ENCODE results near the gene COL21A1.

COL21A1 gene

GRCh38 chr6:56232436-56232835, 14.9 kb downstream of the COL21A1 start:
- no peak overlapping the region for H3K27ac ChIP-seq (ENCODE audit: low read depth, low read length)
- TF ChIP-seq EZH2phosphoT487 (IDR thresholded peaks at IDR 0.05; ENCODE audit: borderline replicate concordance, low read length) (no peak), CTCF (IDR thresholded peaks at IDR 0.05; ENCODE audit: low read depth, low read length, poor library complexity, severe bottlenecking) (no peak)
- no peaks in the 10 kb centered on the region for H3K9me2 ChIP-seq (replicated peaks; ENCODE audit: control insufficient read depth, low read length)
- H3K27me3 ChIP-seq (ENCODE audit: control insufficient read depth, low read length), result no peaks in the 10 kb centered on the region
- H3K4me2 ChIP-seq (ENCODE audit: low read length), result no peak overlapping the region
- H3K79me2 ChIP-seq (ENCODE audit: control insufficient read depth, low read length), result no peaks in the 10 kb centered on the region
- no peaks in the 10 kb centered on the region for H3K4me1 ChIP-seq (ENCODE audit: control insufficient read depth, low read length)
- H4K20me1 ChIP-seq (ENCODE audit: control insufficient read depth, insufficient read depth, low read depth, low read length), result no peaks in the 10 kb centered on the region
- no peaks in the 10 kb centered on the region for H3K36me3 ChIP-seq (ENCODE audit: control insufficient read depth, low read length)
- no peaks in the 10 kb centered on the region for H3K9me3 ChIP-seq (ENCODE audit: control insufficient read depth, insufficient read depth, low read length)
- no peaks in the 10 kb centered on the region for H3F3A ChIP-seq (ENCODE audit: control insufficient read depth, insufficient read depth)
- no peak overlapping the region for H3K4me3 ChIP-seq (ENCODE audit: low read length)

- no peaks in the 10 kb centered on the region for H3K27me3 ChIP-seq (ENCODE audit: control insufficient read depth, low read length)
- TF ChIP-seq EZH2phosphoT487 (IDR thresholded peaks at IDR 0.05; ENCODE audit: borderline replicate concordance, low read length), result no peak
- TF ChIP-seq CTCF (IDR thresholded peaks at IDR 0.05; ENCODE audit: low read depth, low read length, poor library complexity, severe bottlenecking), result no peak
Measured at GRCh38 chr6:56231827-56232226, 15.6 kb downstream of the COL21A1 start.

GRCh38 chr6:56230976-56231566, 16.3 kb downstream of the COL21A1 start:
- Histone ChIP-seq H3K9me3 (ENCODE audit: control insufficient read depth, insufficient read depth, low read length) (no peaks in the 10 kb centered on the region), H3K27me3 (ENCODE audit: control insufficient read depth, low read length) (no peaks in the 10 kb centered on the region), H3K4me2 (ENCODE audit: low read length) (no peak overlapping the region), H3K4me1 (ENCODE audit: control insufficient read depth, low read length) (no peaks in the 10 kb centered on the region), H3K79me2 (ENCODE audit: control insufficient read depth, low read length) (no peaks in the 10 kb centered on the region), H4K20me1 (ENCODE audit: control insufficient read depth, insufficient read depth, low read depth, low read length) (no peaks in the 10 kb centered on the region), H3K36me3 (ENCODE audit: control insufficient read depth, low read length) (no peaks in the 10 kb centered on the region), H3K9me2 (replicated peaks; ENCODE audit: control insufficient read depth, low read length) (no peaks in the 10 kb centered on the region), H3F3A (ENCODE audit: control insufficient read depth, insufficient read depth) (no peaks in the 10 kb centered on the region), H3K27ac (ENCODE audit: low read depth, low read length) (no peak overlapping the region), H3K4me3 (ENCODE audit: low read length) (no peak overlapping the region)
- TF ChIP-seq EZH2phosphoT487 (IDR thresholded peaks at IDR 0.05; ENCODE audit: borderline replicate concordance, low read length) (no peak), CTCF (IDR thresholded peaks at IDR 0.05; ENCODE audit: low read depth, low read length, poor library complexity, severe bottlenecking) (no peak)

More at GRCh38 chr6:56231827-56232226, 15.6 kb downstream of the COL21A1 start:
- Histone ChIP-seq H3K4me3 (ENCODE audit: low read length) (no peak overlapping the region), H3K4me2 (ENCODE audit: low read length) (no peak overlapping the region), H3K36me3 (ENCODE audit: control insufficient read depth, low read length) (no peaks in the 10 kb centered on the region), H4K20me1 (ENCODE audit: control insufficient read depth, insufficient read depth, low read depth, low read length) (no peaks in the 10 kb centered on the region), H3K9me2 (replicated peaks; ENCODE audit: control insufficient read depth, low read length) (no peaks in the 10 kb centered on the region), H3K79me2 (ENCODE audit: control insufficient read depth, low read length) (no peaks in the 10 kb centered on the region), H3F3A (ENCODE audit: control insufficient read depth, insufficient read depth) (no peaks in the 10 kb centered on the region), H3K27ac (ENCODE audit: low read depth, low read length) (no peak overlapping the region), H3K9me3 (ENCODE audit: control insufficient read depth, insufficient read depth, low read length) (no peaks in the 10 kb centered on the region), H3K4me1 (ENCODE audit: control insufficient read depth, low read length) (no peaks in the 10 kb centered on the region)
